Central memory CD8-positive, alpha-beta T cell (primary cell): ENCODE measurements around the gene ELL2.

ENCODE experiments used
- ATAC-seq: fragments of 150-1000 bp; cut with Tn5 transposase; replicated peaks from 2 replicates; pipeline ENCODE4 v1.10.0; 2022; ENCODE audit warnings: mild to moderate bottlenecking, moderate FRiP score, moderate number of reproducible peaks; ENCODE audit not compliant: poor library complexity, severe bottlenecking; ENCODE audit errors: extremely low read depth
- DNase-seq, 2 donors: peaks; one replicate each; pipeline ENCODE4 v3.0.0; 2021; ENCODE audit warnings: low spot score in 2 of 2
- H3K27ac Mint-ChIP-seq: one replicate; pipeline ENCODE4 v1.8.0; 2022; ENCODE audit warnings: low read depth, mild to moderate bottlenecking, moderate library complexity, mixed read lengths
- H3K27me3 Mint-ChIP-seq: one replicate; pipeline ENCODE4 v1.8.0; 2022; ENCODE audit warnings: mixed read lengths
- H3K36me3 Mint-ChIP-seq: one replicate; pipeline ENCODE4 v1.8.0; 2022; ENCODE audit warnings: mild to moderate bottlenecking, moderate library complexity, mixed read lengths; ENCODE audit not compliant: insufficient read depth
- H3K4me1 Mint-ChIP-seq: one replicate; pipeline ENCODE4 v1.8.0; 2022; ENCODE audit warnings: mixed read lengths
- H3K4me3 Mint-ChIP-seq: one replicate; pipeline ENCODE4 v1.8.0; 2022; ENCODE audit warnings: mild to moderate bottlenecking, moderate library complexity, mixed read lengths
- H3K9me3 Mint-ChIP-seq: one replicate; pipeline ENCODE4 v1.8.0; 2022; ENCODE audit warnings: mixed read lengths

Gene ELL2

GRCh38 chr5:95886340-95887044 lies 75.2 kb downstream of the ELL2 start:
- Mint-ChIP-seq H3K27me3 (no peaks in the 10 kb centered on the region), H3K27ac (no peak overlapping the region), H3K9me3 (no peaks in the 10 kb centered on the region), H3K36me3 (peaks cover 3% of the 10 kb centered on the region), H3K4me1 (no peaks in the 10 kb centered on the region), H3K4me3 (no peak overlapping the region)
- no peak for ATAC-seq
- DNase-seq, result no peak

- peaks cover 2% of the 10 kb centered on the region for H3K36me3 Mint-ChIP-seq
- H3K27me3 Mint-ChIP-seq, result no peaks in the 10 kb centered on the region
- H3K4me3 Mint-ChIP-seq, result no peak overlapping the region
- ATAC-seq, result no peak
- no peak for DNase-seq
- no peaks in the 10 kb centered on the region for H3K4me1 Mint-ChIP-seq
- H3K9me3 Mint-ChIP-seq, result no peaks in the 10 kb centered on the region
- no peak overlapping the region for H3K27ac Mint-ChIP-seq
These were observed 77.1 kb downstream of the ELL2 start for GRCh38 chr5:95884511-95884910.

GRCh38 chr5:95884017-95884325 lies 77.7 kb downstream of the ELL2 start:
- Mint-ChIP-seq H3K27me3 (no peaks in the 10 kb centered on the region), H3K4me1 (no peaks in the 10 kb centered on the region), H3K9me3 (no peaks in the 10 kb centered on the region), H3K36me3 (peaks cover 2% of the 10 kb centered on the region), H3K4me3 (no peak overlapping the region), H3K27ac (no peak overlapping the region)
- DNase-seq (no peak), ATAC-seq (no peak)

- Mint-ChIP-seq H3K9me3 (no peaks in the 10 kb centered on the region), H3K36me3 (peaks cover 2% of the 10 kb centered on the region), H3K27me3 (no peaks in the 10 kb centered on the region), H3K4me3 (no peak overlapping the region), H3K27ac (no peak overlapping the region), H3K4me1 (no peaks in the 10 kb centered on the region)
- ATAC-seq (no peak), DNase-seq (no peak)
These were observed 78.2 kb downstream of the ELL2 start for GRCh38 chr5:95883185-95884016.

- H3K27ac Mint-ChIP-seq, result no peak overlapping the region
- H3K9me3 Mint-ChIP-seq, result no peaks in the 10 kb centered on the region
- H3K27me3 Mint-ChIP-seq, result peaks cover 3% of the 10 kb centered on the region
- no peaks in the 10 kb centered on the region for H3K4me1 Mint-ChIP-seq
- H3K4me3 Mint-ChIP-seq, result no peak overlapping the region
- DNase-seq, result no peak
- ATAC-seq, result no peak
- peaks cover 2% of the 10 kb centered on the region for H3K36me3 Mint-ChIP-seq
These were observed 79.8 kb downstream of the ELL2 start for GRCh38 chr5:95881833-95882232.

- Mint-ChIP-seq H3K9me3 (no peaks in the 10 kb centered on the region), H3K4me1 (no peaks in the 10 kb centered on the region), H3K36me3 (peaks cover 2% of the 10 kb centered on the region), H3K4me3 (no peak overlapping the region), H3K27ac (no peak overlapping the region), H3K27me3 (peaks cover 8% of the 10 kb centered on the region)
- no peak for ATAC-seq
- DNase-seq, result no peak
These were observed 81.3 kb downstream of the ELL2 start for GRCh38 chr5:95880081-95880926.

GRCh38 chr5:95879661-95880060 lies 82.0 kb downstream of the ELL2 start:
- no peak overlapping the region for H3K4me3 Mint-ChIP-seq
- H3K4me1 Mint-ChIP-seq, result no peaks in the 10 kb centered on the region
- no peaks in the 10 kb centered on the region for H3K9me3 Mint-ChIP-seq
- ATAC-seq, result no peak
- peaks cover 2% of the 10 kb centered on the region for H3K36me3 Mint-ChIP-seq
- H3K27ac Mint-ChIP-seq, result no peak overlapping the region
- H3K27me3 Mint-ChIP-seq, result peaks cover 8% of the 10 kb centered on the region
- DNase-seq, result no peak

- no peak overlapping the region for H3K4me3 Mint-ChIP-seq
- DNase-seq (no peak), ATAC-seq (no peak)
- H3K9me3 Mint-ChIP-seq, result no peaks in the 10 kb centered on the region
- no peaks in the 10 kb centered on the region for H3K4me1 Mint-ChIP-seq
- H3K27ac Mint-ChIP-seq, result no peak overlapping the region
- peaks cover 8% of the 10 kb centered on the region for H3K27me3 Mint-ChIP-seq
- no peaks in the 10 kb centered on the region for H3K36me3 Mint-ChIP-seq
These were observed 83.0 kb downstream of the ELL2 start for GRCh38 chr5:95878417-95879323.

- no peaks in the 10 kb centered on the region for H3K4me1 Mint-ChIP-seq
- H3K27me3 Mint-ChIP-seq, result peaks cover 8% of the 10 kb centered on the region
- ATAC-seq, result no peak
- H3K27ac Mint-ChIP-seq, result no peak overlapping the region
- H3K9me3 Mint-ChIP-seq, result no peaks in the 10 kb centered on the region
- no peaks in the 10 kb centered on the region for H3K36me3 Mint-ChIP-seq
- H3K4me3 Mint-ChIP-seq, result no peak overlapping the region
- no peak for DNase-seq
These were observed 84.9 kb downstream of the ELL2 start for GRCh38 chr5:95876782-95877181.

GRCh38 chr5:95874246-95874645 lies 87.4 kb downstream of the ELL2 start:
- H3K9me3 Mint-ChIP-seq, result no peaks in the 10 kb centered on the region
- peaks cover 2% of the 10 kb centered on the region for H3K36me3 Mint-ChIP-seq
- DNase-seq, result no peak
- H3K4me1 Mint-ChIP-seq, result peaks cover 21% of the 10 kb centered on the region
- peaks cover 8% of the 10 kb centered on the region for H3K27me3 Mint-ChIP-seq
- H3K27ac Mint-ChIP-seq, result no peak overlapping the region
- H3K4me3 Mint-ChIP-seq, result no peak overlapping the region
- ATAC-seq, result no peak

- Mint-ChIP-seq H3K9me3 (no peaks in the 10 kb centered on the region), H3K4me3 (no peak overlapping the region), H3K27ac (no peak overlapping the region), H3K4me1 (peaks cover 26% of the 10 kb centered on the region), H3K36me3 (peaks cover 4% of the 10 kb centered on the region), H3K27me3 (peaks cover 8% of the 10 kb centered on the region)
- DNase-seq (no peak), ATAC-seq (no peak)
These were observed 88.3 kb downstream of the ELL2 start for GRCh38 chr5:95873351-95873750.
